ENCODE data around the gene PTPRG. TPM values are rescaled to one million over a fixed set of nuclear protein-coding genes. Genes with fewer than 3 reads are reported as not detected.

Gene PTPRG
- total RNA-seq, 1 donor from 2014 or later, result 119 TPM

GRCh38 chr3:62265528-62265927, 704.2 kb downstream of the PTPRG start:
- no peak for DNase-seq (ENCODE audit: low read depth)

- peak; percentile 17 for DNase-seq (ENCODE audit: low read depth)
Measured at GRCh38 chr3:62266668-62267283, 705.4 kb downstream of the PTPRG start.

- no peak for DNase-seq (ENCODE audit: low read depth)
Measured at GRCh38 chr3:62276658-62277180, 715.3 kb downstream of the PTPRG start.

- DNase-seq (ENCODE audit: low read depth), result no peak
Measured at GRCh38 chr3:62277450-62277849, 716.1 kb downstream of the PTPRG start.

GRCh38 chr3:62277986-62278385, 716.6 kb downstream of the PTPRG start:
- DNase-seq (ENCODE audit: low read depth), result no peak

- no peak for DNase-seq (ENCODE audit: low read depth)
Measured at GRCh38 chr3:62281726-62282125, 720.4 kb downstream of the PTPRG start.

GRCh38 chr3:62284442-62284841, 723.1 kb downstream of the PTPRG start:
- DNase-seq (ENCODE audit: low read depth), result no peak

- no peak for DNase-seq (ENCODE audit: low read depth)
Measured at GRCh38 chr3:62287392-62287927, 726.1 kb downstream of the PTPRG start.

- DNase-seq (ENCODE audit: low read depth), result no peak
Measured at GRCh38 chr3:62289922-62290321, 728.6 kb downstream of the PTPRG start.

- no peak for DNase-seq (ENCODE audit: low read depth)
Measured at GRCh38 chr3:62293051-62293780, 731.8 kb downstream of the PTPRG start.

- no peak for DNase-seq (ENCODE audit: low read depth)
Measured at GRCh38 chr3:62295571-62295970, 734.2 kb downstream of the PTPRG start.

- no peak for DNase-seq (ENCODE audit: low read depth)
Measured at GRCh38 chr3:62300617-62301016, 739.2 kb downstream of the PTPRG start.

GRCh38 chr3:62312201-62312600, 750.8 kb downstream of the PTPRG start:
- DNase-seq (ENCODE audit: low read depth), result no peak

GRCh38 chr3:62316525-62316924, 755.2 kb downstream of the PTPRG start:
- DNase-seq (ENCODE audit: low read depth), result no peak

- no peak for DNase-seq (ENCODE audit: low read depth)
Measured at GRCh38 chr3:62318365-62318751, 757.0 kb downstream of the PTPRG start.

- peak; percentile 67 for DNase-seq (ENCODE audit: low read depth)
Measured at GRCh38 chr3:62318752-62319569, 757.6 kb downstream of the PTPRG start.

- DNase-seq (ENCODE audit: low read depth), result no peak
Measured at GRCh38 chr3:62319570-62320243, 758.3 kb downstream of the PTPRG start.

- DNase-seq (ENCODE audit: low read depth), result peak; percentile 60
Measured at GRCh38 chr3:62323241-62323640, 761.9 kb downstream of the PTPRG start.

GRCh38 chr3:62325896-62326295, 764.5 kb downstream of the PTPRG start:
- no peak for DNase-seq (ENCODE audit: low read depth)

GRCh38 chr3:62329971-62330370, 768.6 kb downstream of the PTPRG start:
- no peak for DNase-seq (ENCODE audit: low read depth)

- DNase-seq (ENCODE audit: low read depth), result no peak
Measured at GRCh38 chr3:62332017-62332416, 770.6 kb downstream of the PTPRG start.

GRCh38 chr3:62332835-62333244, 771.5 kb downstream of the PTPRG start:
- peak; percentile 15 for DNase-seq (ENCODE audit: low read depth)
